HepG2 (cell line): ENCODE data around the gene SMIM24. TPM values are rescaled to one million over a fixed set of nuclear protein-coding genes. Genes with fewer than 3 reads are reported as not detected.

Source experiments
- GMEB2 ChIP-seq: IDR thresholded peaks from 2 replicates; pipeline ENCODE4 v1.6.1; 2016; ENCODE audit warnings: missing biosample characterization, missing genetic modification reagents, low read depth
- RERE ChIP-seq: IDR thresholded peaks from 2 replicates; pipeline ENCODE4 v1.6.1; 2016; ENCODE audit warnings: low read depth, missing genetic modification reagents, missing compliant biosample characterization
- SIN3B ChIP-seq: fragments of 150-350 bp; IDR thresholded peaks from 2 replicates; pipeline ENCODE4 v1.6.1; 2014; ENCODE audit warnings: low read length
- ZBTB7B ChIP-seq: sonication (generic); formaldehyde crosslinking; IDR thresholded peaks from 2 replicates; pipeline ENCODE4 v1.4.0; 2020; ENCODE audit warnings: missing genetic modification reagents
- ZNF329 ChIP-seq: sonication (generic); formaldehyde crosslinking; IDR thresholded peaks from 2 replicates; pipeline ENCODE4 v1.9.0; 2021; ENCODE audit warnings: low read depth, mild to moderate bottlenecking, missing genetic modification reagents
- polyA plus RNA-seq, 8 experiments: library from polyadenylated mRNA; depleted of rRNA in 3 of 8; stranded (reverse) in 7 of 8; unstranded in 1 of 8; fragments of >200 nt; fragmentation: Illumina TruSeq in 4 of 8; extraction: Trizol in 4 of 8; gene quantifications; 2 replicates each; pipeline versions ENCODE4 v1.2.1 to v1.2.3, GENCODE V29; 2011 to 2016; ENCODE audit warnings: low read depth in 4 of 8, missing spikeins in 1 of 8, mixed read lengths in 1 of 8; ENCODE audit not compliant: insufficient read depth in 1 of 8
- total RNA-seq, 5 experiments: library from RNA; depleted of rRNA; stranded (reverse); fragments of >200 nt; fragmentation: Illumina TruSeq; extraction: Trizol; gene quantifications; 2 replicates each; pipeline ENCODE4 v1.2.3, GENCODE V29; 2016; ENCODE audit warnings: low read depth in 1 of 5

The SMIM24 gene
- total and polyA plus RNA-seq, 2 of the 13 experiments (the other 11 are each of a cell fraction or from before 2014, with no cell fraction given): 11.2 to 70.6 TPM

GRCh38 chr19:3511506-3512251 is 31.4 kb upstream of the SMIM24 start (continued):
- TF ChIP-seq RERE (CRISPR knock-in tag) (no peak), GMEB2 (CRISPR knock-in tag) (no peak), ZBTB7B (CRISPR knock-in tag) (no peak), ZNF329 (CRISPR knock-in tag) (no peak), SIN3B (no peak)
- TF ChIP-seq, all 625 proteins: peak for 0
